HG03378 (cell line): ENCODE measurements around the gene RBMS3.

ENCODE experiments used
- ATAC-seq: cut with Tn5 transposase; IDR thresholded peaks from one replicate; pipeline ENCODE4 v1.9.1; 2021; ENCODE audit warnings: mild to moderate bottlenecking, moderate library complexity; ENCODE audit not compliant: unreplicated experiment

RBMS3 gene

DNA sequence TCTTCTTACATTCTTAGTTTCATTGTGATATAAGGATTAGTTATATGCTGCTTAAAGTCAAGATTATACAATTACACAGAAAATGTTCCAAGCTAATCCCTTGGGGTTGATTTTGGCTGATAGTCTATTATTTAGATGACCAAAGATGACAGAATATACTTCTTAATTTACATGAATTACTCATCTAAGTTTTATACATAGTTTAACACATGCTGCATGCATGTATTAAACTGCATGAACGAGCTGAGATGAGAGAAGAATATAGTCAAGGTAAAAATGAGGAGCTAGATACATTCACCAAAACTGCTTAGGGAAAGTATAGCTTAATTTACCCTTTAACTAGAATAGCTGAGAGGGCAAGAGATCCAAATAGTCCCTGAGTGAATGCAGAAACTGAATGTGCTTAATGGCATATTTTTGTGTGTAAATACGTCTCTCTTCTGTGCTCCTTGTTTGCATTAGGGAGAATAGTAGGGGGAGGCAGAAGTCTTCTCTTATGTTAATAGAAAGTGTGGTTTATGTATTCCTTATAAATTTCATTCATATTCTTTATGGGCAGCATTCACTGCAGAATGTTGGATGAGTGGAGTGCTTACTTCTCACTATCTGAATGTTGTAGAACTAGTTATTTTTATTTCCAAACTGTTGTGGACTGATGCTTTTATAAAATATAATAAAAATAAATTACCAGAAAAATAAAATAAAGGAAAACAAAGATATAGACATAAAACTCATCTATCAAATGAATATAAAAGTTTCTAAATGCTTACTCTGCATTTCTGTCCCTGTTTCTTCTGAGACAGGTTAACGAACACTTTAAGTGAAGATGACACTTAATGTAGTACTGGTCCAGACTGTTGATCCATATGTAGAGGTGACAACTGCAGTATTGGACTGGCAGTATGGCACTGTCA is 327.8 kb downstream of the RBMS3 start:
- ATAC-seq, result no peak

DNA sequence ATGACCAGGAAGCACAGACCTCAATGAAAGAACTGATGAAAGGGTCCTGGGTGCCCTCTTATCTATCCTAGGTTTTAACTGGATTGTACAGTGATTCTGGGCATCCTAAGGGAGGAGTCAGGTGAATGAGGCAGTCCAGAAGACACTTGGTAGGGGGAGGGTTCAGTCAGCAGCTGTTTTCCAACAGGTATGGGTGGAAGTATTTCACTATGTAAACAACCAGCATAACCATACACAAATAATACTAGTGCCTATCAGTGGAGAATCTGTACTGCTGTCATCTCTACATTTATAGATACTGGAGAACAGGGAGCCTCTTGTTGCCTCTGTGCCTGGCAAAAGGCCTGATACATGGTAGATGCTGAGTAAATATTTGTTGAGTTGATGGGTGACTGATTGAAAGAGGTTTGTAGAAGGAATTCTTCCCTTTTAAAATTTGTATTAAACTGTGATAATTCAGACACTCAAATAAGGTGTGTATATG is 328.5 kb downstream of the RBMS3 start:
- ATAC-seq, result no peak

DNA sequence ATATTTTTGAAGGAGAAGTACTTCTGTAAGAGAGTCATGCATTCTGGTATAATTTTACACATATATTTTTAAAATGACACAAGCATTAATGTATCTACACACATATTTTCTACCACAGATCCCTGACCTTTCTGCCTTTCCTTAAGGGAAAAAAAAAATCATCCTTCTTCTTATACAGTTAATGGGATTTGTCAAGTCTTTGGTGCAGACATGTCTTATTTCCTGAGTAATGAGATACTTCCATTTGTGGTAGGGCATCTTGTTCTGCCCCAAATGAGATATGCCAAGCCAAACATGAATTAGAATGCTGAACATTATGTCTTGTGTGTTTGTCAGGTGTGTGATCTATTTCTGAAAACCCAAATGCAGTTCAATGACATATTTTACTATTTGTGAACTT is 329.9 kb downstream of the RBMS3 start:
- no peak for ATAC-seq

DNA sequence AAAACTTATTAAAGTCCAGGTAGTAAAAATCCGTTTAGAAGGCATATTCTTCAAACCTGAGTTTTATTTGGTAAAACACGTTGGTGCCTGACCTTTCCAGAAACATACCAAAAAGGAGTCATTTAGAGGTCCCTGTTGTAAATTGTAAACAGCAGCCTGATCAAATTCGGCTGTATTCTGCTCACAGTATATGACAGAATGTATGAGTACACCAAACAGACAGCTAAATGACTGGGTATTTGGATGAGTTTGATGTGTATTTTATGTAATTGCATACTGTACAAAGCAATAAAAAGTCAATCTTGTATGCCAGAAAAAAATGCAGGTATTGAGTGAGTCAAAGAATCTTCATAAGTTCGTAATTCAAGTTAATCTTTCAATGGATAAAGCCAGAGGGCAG is 330.4 kb downstream of the RBMS3 start:
- ATAC-seq, result no peak

DNA sequence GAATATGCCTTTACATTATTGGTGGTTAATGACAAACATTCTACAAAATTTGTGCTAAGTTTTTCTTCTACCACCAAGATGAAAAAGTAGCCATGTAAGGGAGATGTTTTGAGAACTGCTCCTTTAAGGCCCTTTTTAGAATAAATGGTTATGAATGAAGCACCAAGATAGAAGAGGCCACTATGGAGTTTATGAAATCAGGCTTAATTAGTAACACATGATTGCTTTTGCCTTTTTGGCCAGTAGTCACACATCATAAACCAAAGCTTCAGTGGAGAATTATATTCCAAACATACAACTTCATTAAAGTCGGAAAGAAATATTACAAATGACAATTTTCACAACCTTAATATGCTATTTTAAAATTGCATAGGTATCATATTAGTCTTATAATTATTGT is 331.7 kb downstream of the RBMS3 start:
- no peak for ATAC-seq

DNA sequence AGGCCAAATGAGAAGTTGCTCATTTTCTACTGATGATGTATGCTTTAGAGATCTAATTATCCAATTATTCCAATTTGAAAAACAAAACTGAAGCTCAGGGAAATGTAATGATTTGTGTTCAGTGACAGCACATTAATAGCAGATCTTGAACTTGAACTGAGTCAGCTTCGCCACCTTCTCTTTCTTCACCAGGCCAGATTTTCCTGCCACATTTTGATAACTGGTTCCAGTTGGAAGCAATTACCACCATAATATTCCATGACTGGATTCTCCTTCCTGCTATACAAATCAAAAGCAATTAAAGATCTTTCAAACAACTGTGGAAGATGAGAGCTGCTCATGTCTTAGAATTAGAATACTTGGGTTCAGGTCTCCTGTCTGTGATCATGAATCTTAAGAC is 334.1 kb downstream of the RBMS3 start:
- ATAC-seq, result no peak

DNA sequence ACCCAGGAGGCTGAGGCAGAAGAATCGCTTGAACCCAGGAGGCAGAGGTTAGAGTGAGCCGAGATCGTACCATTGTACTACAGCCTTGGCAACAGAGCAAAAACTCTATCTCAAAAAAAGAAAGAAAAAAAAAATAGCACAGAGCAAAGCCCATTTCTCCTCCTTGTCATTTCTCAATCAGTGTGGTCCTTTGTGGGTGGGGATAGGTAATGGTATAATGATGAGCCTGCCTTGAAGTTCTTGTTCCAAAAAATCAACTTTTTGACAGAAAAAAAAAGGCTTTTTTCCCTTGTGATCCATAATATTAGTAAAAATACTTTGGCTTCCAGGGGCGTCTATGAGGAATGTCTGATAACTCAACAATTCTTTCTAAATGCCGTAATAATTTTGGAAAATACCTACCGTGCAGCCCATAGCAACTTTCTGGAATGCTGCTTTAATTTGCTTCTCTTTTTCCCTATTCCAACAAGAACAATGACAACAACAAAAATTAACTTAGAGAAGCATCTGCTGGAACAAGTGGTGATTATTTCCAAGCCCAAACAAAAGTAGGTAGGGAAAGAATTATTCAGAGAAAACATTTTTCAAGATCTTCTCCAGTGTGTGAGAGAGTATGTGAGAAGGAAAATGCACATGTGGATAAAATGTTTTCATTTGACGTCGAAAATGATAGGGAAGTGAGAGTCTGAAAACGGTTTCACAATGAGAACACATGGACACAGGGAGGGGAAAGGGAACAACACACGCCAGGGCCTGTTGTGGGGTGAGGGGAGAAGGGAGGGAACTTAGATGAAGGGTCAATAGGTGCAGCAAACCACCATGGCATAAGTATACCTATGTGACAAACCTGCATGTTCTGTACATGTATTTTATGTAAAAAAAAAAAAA is 337.8 kb downstream of the RBMS3 start:
- no peak for ATAC-seq

DNA sequence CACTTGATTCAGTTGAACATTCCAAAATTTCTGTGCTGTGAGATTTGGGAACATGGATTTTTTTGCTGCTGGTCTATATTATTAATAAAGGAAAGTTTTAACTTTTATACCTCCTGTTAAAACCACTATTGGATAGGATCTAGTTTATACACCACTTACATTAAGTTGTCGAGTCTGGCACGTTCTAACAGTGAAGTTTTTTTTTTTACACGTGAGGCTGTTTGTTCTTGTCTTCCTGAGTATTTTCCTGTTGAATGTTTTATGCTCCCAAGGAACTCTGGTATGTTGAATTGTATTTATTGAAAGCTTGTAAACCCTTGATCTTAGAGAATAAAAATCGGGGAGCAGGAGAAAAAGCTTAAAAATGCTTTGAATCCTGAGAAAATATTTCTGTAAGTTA is 338.8 kb downstream of the RBMS3 start:
- no peak for ATAC-seq

DNA sequence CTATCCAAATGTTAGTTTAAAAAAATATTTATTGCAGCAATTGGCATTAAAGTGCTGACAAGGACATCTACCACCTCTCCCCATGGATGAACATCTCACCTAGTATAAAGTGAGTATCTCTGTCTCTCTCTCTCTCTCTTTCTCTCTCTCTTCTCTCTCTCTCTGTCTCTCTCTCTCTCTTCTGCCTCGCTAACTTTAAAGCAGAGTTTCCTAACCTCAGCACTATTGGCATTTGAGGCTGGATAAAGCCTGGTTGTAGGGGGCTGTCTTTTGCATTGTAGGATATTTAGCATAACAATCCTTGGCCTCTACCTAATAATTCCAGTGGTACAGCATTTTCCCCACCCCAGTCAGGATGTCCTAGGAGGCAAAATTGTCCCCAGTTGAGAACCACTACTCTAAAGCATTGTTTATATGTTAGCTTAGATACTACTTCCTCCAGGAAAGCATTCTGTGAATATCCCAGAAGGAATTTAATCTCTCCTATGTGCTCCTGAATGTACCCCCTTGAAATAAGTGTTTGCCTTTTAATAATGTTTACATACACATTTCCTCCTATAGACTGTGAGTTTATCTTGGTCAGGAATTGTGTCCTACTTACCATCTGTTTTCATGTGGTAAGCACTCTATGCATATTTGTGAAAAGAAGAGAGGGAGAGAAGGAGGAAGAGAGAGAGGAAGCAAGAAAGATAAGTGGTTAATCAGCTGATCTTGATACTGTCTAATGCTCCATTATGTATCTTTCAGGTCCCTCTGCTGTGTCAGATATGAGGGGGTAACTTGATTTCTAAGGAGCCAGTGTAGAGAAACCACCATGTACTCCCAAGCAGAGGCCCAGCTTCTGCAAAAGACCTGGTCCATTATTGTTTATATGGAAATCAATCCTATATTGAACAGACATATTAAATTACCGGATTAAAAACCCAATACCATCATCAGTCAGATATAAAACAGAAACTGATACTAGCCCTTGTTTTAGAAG is 346.6 kb downstream of the RBMS3 start:
- no peak for ATAC-seq

DNA sequence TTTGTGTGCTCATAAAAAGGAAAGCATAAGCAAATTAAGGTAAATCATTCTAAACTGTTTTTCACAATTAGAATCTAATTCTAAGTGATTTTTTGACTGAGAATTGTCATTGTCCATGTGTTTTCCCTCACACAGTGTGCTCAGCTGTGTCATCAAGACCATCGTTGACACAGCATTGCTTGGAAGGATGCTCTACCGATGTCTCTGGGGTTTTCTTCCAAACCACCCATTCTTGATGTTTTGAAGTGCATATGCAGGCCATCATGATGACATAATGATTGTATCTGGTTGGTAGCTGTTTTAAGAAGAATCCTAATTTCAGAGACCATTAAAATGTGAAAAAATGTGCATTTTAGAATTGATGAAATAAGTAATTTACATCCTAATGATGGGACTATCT is 347.9 kb downstream of the RBMS3 start:
- ATAC-seq, result no peak

DNA sequence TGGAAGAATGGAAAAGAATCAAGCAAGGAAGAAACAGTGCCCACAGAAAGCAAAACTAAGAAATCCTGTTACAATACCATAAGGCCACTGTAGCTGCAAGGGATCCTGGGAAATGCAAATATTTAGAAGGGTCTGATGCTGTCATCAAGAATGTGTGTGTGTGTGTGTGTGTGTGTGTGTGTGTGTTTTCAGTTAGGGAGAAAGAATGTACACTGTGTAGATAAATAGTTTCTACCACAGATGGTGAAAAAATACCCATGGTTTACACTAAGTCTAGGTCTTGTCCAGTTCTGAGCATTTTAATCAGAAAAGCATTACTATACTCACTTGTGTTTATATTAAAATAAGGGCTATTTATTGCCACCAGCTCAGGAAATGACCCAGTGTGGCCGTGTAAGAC is 355.0 kb downstream of the RBMS3 start:
- no peak for ATAC-seq

DNA sequence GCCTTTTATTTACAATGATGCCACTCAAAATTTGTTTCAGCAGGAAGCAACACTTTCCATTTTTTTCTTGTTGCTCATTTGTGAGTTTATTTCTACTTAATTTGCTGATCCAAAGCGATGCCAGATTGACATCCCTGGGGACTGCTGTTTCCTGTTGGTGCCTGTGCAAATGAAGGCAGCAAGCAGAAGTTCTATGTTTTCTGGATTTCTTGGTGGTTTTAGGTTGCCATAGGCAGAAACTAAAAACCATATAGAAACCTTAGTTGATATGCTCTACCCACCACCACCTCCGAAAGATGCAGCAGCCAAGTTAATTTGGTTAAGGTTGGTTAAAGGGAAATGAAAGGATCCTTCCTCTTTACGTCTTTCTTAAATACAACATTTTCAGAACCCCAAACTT is 356.2 kb downstream of the RBMS3 start:
- no peak for ATAC-seq

DNA sequence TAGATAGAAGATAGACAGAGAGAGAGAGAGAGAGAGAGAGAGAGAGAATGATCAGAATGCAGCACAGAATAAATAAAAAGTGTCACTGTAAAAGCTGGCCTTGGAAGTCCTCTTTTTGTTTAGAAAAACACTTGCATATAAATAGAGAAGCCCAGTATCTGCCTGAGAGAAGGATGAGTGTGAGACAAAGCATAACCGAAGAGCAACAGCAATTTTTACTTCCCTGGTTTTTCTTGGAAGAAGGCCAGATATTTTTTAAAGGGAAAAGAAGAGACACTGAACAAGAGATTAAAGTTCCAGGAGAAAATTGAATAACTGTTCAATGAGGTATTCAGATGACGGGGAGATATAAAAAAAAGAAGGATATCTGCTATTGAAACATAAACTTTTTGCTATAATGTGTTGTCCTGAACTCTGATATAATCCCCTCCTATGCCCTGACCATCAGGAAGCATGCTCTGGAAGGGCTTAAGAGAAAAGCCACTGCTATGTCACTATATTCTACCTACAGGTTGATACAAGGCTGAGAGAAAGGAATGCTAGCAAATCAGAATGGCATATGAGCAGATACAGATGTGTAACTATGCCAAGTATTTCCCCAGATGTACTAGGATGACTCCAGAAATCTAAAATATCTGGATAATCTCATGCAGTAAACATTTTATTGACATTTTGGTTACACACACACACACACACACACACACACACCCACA is 358.9 kb downstream of the RBMS3 start:
- no peak for ATAC-seq

DNA sequence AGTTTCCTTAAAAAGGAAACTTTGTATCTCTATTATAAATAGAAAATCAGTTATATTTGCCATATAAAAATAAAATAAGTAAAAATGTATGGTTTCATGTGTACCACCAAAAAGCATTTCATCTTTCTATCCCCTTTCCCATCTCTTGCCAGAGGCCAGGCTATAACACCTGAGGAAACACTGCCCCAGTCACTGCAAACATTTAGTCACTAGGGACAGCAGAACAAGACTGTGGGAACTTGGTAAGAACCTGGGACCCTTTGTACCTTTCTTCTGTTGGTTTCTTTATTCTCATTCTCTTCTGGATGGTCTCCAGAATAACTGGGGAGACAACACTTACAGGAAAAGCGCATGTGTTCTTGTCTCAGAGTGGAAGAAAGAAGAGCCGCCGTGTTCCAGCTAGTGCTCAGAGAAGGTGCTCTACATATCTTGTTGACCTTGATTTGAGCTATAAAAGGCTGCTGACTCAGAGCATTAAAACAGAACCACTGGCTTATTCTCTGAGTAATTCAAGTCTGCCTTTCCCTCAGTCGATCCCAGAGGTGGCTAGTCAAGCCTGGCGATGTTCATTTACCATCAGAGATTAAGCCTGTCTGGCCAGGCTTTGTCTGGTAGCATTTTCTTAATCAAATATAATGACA is 361.6 kb downstream of the RBMS3 start:
- ATAC-seq, result no peak

DNA sequence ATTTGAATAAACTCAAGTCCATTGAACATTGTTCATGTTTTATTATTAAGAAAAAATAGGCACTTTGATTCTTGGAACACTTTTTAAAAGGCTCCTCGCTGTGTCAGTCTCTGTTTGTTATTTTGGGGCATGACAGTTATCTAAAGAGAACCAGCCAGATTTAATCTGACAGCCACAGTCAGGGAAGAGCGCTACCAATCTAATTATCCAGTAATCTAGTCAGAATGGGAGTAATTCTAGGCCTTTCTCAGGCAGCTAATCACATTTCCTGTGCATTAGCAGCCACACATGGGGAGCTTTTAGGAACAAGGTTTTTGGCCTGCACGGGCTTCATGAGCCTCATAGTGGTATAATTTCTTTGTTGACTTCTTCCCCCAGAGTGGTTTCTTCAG is 362.2 kb downstream of the RBMS3 start:
- ATAC-seq, result no peak

DNA sequence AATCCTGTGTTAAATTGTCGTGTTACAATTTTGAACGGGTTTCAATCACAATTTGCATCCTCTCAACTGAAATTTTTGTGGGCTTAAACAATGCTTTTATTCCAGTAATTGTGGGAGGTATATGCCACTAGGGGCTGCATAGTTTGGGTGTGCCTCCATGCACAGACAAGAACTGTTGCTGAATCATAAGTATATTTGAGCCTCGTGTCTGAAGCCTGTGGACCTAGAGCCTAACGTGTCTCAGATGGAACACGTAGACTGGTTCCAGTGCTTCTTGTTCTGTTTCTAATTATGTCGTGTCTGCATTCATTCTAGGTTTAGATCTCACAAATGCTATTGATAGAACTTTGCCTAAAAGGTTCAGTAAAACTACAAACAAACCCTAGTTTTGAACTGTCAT is 363.4 kb downstream of the RBMS3 start:
- no peak for ATAC-seq

DNA sequence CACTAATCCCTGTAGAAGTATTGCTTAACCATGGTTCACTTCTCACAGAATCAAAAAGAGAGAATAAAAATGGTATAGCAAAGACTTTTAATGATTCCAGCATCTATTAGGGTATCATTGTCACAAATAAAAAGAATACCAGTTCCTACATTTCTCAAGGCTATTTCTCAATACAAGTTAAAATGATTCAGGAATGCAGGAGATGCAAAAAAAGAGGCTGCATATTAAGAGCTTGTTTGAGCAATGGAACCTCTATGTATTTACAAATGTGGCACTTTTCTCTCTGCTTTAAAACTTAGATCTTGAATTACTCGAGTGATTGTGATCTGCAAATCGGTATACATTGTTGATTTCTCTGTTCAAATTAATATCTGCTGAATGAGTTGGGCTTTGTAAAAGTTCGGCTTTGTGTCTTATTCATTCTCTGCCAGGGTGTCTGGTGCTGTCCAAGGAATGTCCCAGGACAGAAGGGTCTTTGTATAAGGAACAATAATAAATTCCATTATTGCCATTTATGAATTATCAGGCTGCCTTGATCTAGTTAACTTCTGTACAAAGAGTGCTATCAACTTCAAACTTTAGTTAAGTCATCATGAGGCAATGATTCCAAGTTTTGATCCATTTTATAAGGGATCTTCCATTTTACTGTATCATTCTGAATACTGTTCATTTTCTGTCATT is 364.2 kb downstream of the RBMS3 start:
- ATAC-seq, result no peak

DNA sequence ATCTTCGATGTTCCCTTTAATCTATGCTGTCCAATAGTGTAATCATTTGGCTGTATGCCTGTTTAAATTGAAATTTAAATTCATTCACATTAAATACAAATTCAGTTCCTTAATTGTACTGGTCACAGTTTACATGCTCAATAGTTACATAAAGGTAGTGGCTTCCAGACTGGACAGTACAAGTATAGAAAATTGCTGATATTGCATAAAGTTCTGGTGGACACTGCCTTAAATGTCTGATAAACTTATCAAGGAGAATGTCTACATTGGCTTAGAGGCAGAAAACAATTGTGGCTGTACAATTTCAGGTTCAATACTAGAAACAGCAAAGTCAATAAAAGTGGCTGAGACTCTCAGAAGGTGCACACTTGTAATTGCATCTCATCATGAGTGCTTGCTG is 365.2 kb downstream of the RBMS3 start:
- ATAC-seq, result no peak
